Thoracic aorta (tissue), 2 donors: ENCODE data around the gene STIM1. TPM values are rescaled to one million over a fixed set of nuclear protein-coding genes. Genes with fewer than 3 reads are reported as not detected.

Experiments
- ATAC-seq: fragments of 150-250 bp; one replicate; pipeline ENCODE4 v1.8.0; 2017; ENCODE audit warnings: low read depth; ENCODE audit not compliant: insufficient number of reproducible peaks, low FRiP score
- DNase-seq: peaks from one replicate; pipeline ENCODE4 v3.0.0-alpha.2; 2020; ENCODE audit warnings: low spot score
- H3K27ac ChIP-seq, 2 donors: fragments of 200-600 bp; sonication (generic); 1 replicate in 1 of 2; 2 replicates in 1 of 2; pipeline ENCODE4 v1.5.1; 2016; ENCODE audit warnings: mild to moderate bottlenecking in 2 of 2, moderate library complexity in 2 of 2
- H3K27me3 ChIP-seq: fragments of 200-600 bp; sonication (generic); replicated peaks from 2 replicates; pipeline ENCODE4 v1.6.0; 2016; ENCODE audit warnings: mild to moderate bottlenecking; ENCODE audit not compliant: insufficient read depth
- H3K36me3 ChIP-seq: fragments of 200-600 bp; sonication (generic); one replicate; pipeline ENCODE4 v1.5.1; 2016
- H3K4me1 ChIP-seq, 2 donors: fragments of 200-600 bp; sonication (generic); 1 replicate in 1 of 2; 2 replicates in 1 of 2; pipeline versions ENCODE4 v1.5.1 to v1.6.0; 2016; ENCODE audit warnings: low read depth in 2 of 2, mild to moderate bottlenecking in 1 of 2; ENCODE audit not compliant: control insufficient read depth in 1 of 2
- H3K4me3 ChIP-seq: fragments of 200-600 bp; sonication (generic); 2 replicates; pipeline ENCODE4 v1.5.1; 2016; ENCODE audit warnings: mild to moderate bottlenecking
- H3K9me3 ChIP-seq: fragments of 200-600 bp; sonication (generic); 2 replicates; pipeline ENCODE4 v1.5.1; 2016
- total RNA-seq, 2 donors: library from RNA; depleted of rRNA; stranded (reverse); fragments of >200 nt; gene quantifications; one replicate each; pipeline versions ENCODE4 v1.1.0 to v1.2.3, GENCODE V29; 2016
- TF ChIP-seq, protein P1 (sequence below): fragments of 200-600 bp; sonication (generic); IDR thresholded peaks from one replicate; pipeline ENCODE4 v1.5.1; 2019; ENCODE audit warnings: antibody characterized with exemption

The STIM1 gene
- total RNA-seq, 2 donors from 2014 or later = 53.8 to 63.0 TPM

DNA sequence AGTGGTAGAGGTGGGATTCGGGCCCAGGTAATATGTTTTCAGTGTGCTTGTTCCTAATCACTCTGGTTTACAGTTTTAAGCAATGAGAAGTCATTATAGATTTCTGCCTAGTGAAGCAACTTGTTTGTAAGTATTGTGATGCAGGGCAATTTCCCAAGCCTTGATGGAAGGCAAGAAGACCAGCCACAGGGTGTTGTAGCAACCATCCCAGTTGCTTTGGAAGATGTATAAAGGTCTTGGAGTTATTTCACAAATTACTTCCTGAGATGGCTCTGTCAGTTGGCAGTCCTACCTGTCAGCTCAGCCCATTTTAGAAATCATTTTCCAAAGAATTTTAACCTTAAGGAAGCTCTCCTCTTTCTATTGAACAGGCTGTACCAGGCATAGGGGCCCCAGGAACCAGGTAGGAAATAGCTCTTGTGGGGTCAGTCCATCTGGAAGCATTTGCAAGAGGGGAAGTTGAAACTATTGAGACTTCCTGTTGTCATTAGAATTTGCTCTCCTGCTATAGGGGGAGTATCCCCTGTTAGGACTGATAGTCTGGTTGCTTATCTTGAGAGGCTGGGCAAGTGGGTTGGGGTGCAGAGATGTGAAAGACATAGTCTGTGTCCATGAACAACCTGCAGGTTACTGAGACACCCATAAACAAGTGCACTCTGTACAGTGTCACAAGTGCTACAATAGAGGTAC is 47.9 kb downstream of the STIM1 start:
- no peaks in the 10 kb centered on the region for H3K36me3 ChIP-seq
- DNase-seq (no peak), ATAC-seq (no peak)
- H3K9me3 ChIP-seq = no peaks in the 10 kb centered on the region
- TF ChIP-seq, protein P1, sequence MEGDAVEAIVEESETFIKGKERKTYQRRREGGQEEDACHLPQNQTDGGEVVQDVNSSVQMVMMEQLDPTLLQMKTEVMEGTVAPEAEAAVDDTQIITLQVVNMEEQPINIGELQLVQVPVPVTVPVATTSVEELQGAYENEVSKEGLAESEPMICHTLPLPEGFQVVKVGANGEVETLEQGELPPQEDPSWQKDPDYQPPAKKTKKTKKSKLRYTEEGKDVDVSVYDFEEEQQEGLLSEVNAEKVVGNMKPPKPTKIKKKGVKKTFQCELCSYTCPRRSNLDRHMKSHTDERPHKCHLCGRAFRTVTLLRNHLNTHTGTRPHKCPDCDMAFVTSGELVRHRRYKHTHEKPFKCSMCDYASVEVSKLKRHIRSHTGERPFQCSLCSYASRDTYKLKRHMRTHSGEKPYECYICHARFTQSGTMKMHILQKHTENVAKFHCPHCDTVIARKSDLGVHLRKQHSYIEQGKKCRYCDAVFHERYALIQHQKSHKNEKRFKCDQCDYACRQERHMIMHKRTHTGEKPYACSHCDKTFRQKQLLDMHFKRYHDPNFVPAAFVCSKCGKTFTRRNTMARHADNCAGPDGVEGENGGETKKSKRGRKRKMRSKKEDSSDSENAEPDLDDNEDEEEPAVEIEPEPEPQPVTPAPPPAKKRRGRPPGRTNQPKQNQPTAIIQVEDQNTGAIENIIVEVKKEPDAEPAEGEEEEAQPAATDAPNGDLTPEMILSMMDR = no peak
- no peak overlapping the region for H3K4me3 ChIP-seq
- no peaks in the 10 kb centered on the region for H3K27me3 ChIP-seq
- peaks cover 11 to 41% of the 10 kb centered on the region in 2 donors for H3K4me1 ChIP-seq
- no peak overlapping the region for H3K27ac ChIP-seq

DNA sequence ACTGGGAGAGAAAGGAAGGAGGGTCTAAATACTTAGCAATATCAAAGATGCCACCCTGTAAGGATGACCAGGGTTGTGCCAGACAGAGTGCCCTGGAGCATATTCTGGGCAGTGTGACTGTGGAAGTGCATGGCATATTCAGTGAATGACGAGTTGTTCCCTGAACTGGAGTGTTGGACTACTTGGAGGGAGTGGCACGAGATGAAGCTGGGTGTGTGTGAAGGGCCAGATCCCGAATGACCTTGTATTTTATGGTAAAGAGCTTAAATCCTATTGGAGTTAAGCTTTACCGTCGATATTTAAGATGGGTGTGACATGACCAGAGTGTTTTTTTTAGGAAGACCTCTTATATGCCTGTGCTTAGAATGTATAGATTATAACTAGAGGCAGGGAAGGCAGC is 48.8 kb downstream of the STIM1 start:
- H3K36me3 ChIP-seq = no peaks in the 10 kb centered on the region
- no peak overlapping the region for H3K4me3 ChIP-seq
- DNase-seq (no peak), ATAC-seq (no peak)
- H3K27ac ChIP-seq = no peak overlapping the region
- peaks cover 11 to 41% of the 10 kb centered on the region in 2 donors for H3K4me1 ChIP-seq
- TF ChIP-seq, protein P1 = no peak
- no peaks in the 10 kb centered on the region for H3K27me3 ChIP-seq
- H3K9me3 ChIP-seq = no peaks in the 10 kb centered on the region

DNA sequence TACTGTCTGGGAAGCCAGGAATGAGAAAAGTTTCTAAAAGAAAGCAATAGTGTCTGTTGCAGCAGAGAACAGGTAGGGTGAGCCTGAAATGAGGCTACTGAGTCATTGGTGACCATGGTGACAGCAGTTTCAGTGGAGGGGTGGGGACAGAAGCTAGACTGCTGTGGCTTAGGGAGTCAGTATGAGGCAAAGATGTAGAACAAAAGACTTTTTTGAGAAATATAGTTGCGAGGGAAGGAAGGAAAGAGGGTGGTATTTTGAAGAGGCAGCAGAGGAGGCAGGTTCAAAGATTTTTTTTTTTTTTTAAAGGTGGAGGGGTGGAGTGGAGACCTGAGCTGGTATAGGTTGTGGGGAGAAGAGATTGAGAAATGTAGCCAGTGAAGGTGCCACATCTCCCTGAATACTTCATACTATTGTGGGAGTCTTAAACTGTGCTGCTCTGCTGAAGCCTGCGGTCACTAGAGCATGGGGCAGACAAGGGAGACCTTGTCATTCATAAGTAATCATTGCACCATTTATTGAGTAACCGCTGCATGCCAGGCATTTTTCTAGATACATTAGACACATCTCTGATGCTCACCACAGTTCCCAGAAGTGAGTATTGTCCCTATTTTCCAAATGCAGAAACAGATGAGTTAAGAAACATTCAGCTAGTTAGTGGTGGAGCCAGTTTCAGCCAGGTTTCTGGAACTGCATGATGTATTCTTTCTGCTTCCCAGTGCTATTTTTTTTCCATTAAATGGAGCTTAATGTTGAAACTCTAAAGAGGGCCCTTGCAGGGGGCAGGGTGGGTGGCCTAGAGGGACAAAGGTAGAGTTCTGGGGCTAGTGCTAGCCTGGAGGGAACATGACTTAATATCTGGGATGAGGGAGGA is 49.9 kb downstream of the STIM1 start:
- Histone ChIP-seq H3K4me1 (peaks cover 11 to 41% of the 10 kb centered on the region in 2 donors), H3K27me3 (no peaks in the 10 kb centered on the region), H3K4me3 (no peak overlapping the region), H3K27ac (no peak overlapping the region), H3K36me3 (no peaks in the 10 kb centered on the region), H3K9me3 (no peaks in the 10 kb centered on the region)
- TF ChIP-seq, protein P1 = no peak
- DNase-seq = no peak
- no peak for ATAC-seq

DNA sequence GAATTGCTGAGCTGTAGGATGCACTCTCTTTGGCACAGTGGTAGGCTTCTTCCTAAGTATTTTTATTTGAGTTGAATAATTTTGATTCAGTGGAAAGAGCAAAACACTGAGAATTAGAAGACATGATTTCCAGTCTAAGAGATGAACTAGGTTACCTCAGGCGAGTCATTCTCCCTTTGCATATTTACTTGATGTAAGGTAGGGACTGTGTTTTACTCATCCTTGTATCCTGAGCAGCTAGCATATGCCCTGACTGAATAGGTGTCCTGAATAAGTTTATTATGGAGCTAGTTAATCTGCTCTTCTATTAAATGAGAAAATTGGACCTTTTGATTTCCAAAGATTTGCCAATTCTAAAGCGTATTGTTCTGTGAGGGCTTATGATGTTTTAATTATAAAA is 50.7 kb downstream of the STIM1 start:
- Histone ChIP-seq H3K27ac (no peak overlapping the region), H3K27me3 (no peaks in the 10 kb centered on the region), H3K4me1 (peaks cover 11 to 41% of the 10 kb centered on the region in 2 donors), H3K36me3 (no peaks in the 10 kb centered on the region), H3K9me3 (no peaks in the 10 kb centered on the region), H3K4me3 (no peak overlapping the region)
- TF ChIP-seq, protein P1 = no peak
- DNase-seq = no peak
- ATAC-seq = no peak

DNA sequence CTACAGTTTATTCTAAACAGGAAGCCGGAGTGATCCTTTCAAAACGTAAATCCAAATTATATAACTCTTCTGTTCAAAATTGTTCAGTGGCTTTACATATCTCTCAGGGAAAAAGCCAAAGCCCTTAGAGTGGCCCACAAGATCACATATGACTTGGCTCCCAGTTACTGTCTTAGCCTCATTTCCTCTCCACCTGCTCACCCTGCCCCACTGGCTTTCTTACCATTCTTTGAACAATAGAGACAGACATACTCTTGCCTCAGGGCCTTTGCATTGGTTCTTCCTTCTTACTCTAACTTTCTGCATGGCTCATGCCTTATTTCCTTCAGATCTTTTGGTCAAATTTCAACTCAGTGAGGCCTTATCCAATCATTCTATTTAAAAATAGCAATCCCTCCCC is 52.1 kb downstream of the STIM1 start:
- no peaks in the 10 kb centered on the region for H3K27me3 ChIP-seq
- H3K4me1 ChIP-seq = peaks cover 8 to 30% of the 10 kb centered on the region in 2 donors
- no peak overlapping the region for H3K4me3 ChIP-seq
- TF ChIP-seq, protein P1 = no peak
- H3K36me3 ChIP-seq = no peaks in the 10 kb centered on the region
- no peak for DNase-seq
- no peaks in the 10 kb centered on the region for H3K9me3 ChIP-seq
- no peak overlapping the region for H3K27ac ChIP-seq
- ATAC-seq = no peak
